Transverse colon (tissue), 4 donors: ENCODE data around the gene EEFSEC. TPM values are rescaled to one million over a fixed set of nuclear protein-coding genes. Genes with fewer than 3 reads are reported as not detected.

Source experiments
- DNase-seq: peaks from one replicate; pipeline ENCODE4 v3.0.0-alpha.2; 2019
- H3K27ac ChIP-seq, 4 donors: fragments of 200-600 bp; sonication (generic); 2 replicates each; pipeline ENCODE4 v1.5.1; 2016 to 2018; ENCODE audit warnings: inconsistent platforms in 4 of 4
- H3K27me3 ChIP-seq: fragments of 200-600 bp; sonication (generic); 2 replicates; pipeline ENCODE4 v1.5.1; 2017; ENCODE audit warnings: inconsistent platforms
- H3K36me3 ChIP-seq, 4 donors: fragments of 200-600 bp; sonication (generic); 2 replicates each; pipeline ENCODE4 v1.5.1; 2017 to 2019; ENCODE audit warnings: inconsistent platforms in 4 of 4
- H3K4me1 ChIP-seq, 4 donors: fragments of 200-600 bp; sonication (generic); 2 replicates each; pipeline ENCODE4 v1.5.1; 2017 to 2020; ENCODE audit warnings: inconsistent platforms in 4 of 4
- H3K4me3 ChIP-seq, 4 donors: fragments of 200-600 bp; sonication (generic); 1 replicate in 1 of 4; 2 replicates in 3 of 4; pipeline versions ENCODE4 v1.5.1 to v1.6.1; 2017 to 2019; ENCODE audit warnings: inconsistent platforms in 4 of 4
- H3K9me3 ChIP-seq, 2 donors: fragments of 200-600 bp; sonication (generic); 2 replicates each; pipeline ENCODE4 v1.5.1; 2017 to 2019; ENCODE audit warnings: inconsistent platforms in 2 of 2
- CTCF ChIP-seq, 5 experiments: fragments of 200-600 bp in 3 of 5; fragments of 450-650 bp in 2 of 5; sonication (generic) in 3 of 5; IDR thresholded peaks; 1 replicate in 2 of 5; 2 replicates in 3 of 5; pipeline ENCODE4 v1.5.1; 2016 to 2017; ENCODE audit warnings: antibody characterized with exemption in 5 of 5, inconsistent platforms in 3 of 5, mild to moderate bottlenecking in 2 of 5, moderate library complexity in 1 of 5
- EP300 ChIP-seq: sonication (generic); formaldehyde crosslinking; IDR thresholded peaks from one replicate; pipeline ENCODE4 v1.6.1; 2017; ENCODE audit warnings: antibody characterized with exemption, low read depth
- POLR2A ChIP-seq: fragments of 450-650 bp; IDR thresholded peaks from one replicate; pipeline ENCODE4 v1.6.1; 2016; ENCODE audit warnings: antibody characterized with exemption, mild to moderate bottlenecking, moderate library complexity
- POLR2AphosphoS5 ChIP-seq, 3 donors: sonication (generic); formaldehyde crosslinking; IDR thresholded peaks; one replicate each; pipeline ENCODE4 v1.6.1; 2016; ENCODE audit warnings: antibody characterized with exemption in 3 of 3
- WGBS, 2 donors: methylation state at CpG; one replicate each; pipeline ENCODE4 v1.1.5; 2018; ENCODE audit warnings: low coverage in 1 of 2; 5-methylcytosine and 5-hydroxymethylcytosine counted together
- in situ Hi-C, 4 donors: fragments of 200-750 bp; cut with MboI; loops; one replicate each; pipeline versions ENCODE4 v1.15.0 to v1.15.1; 2017; ENCODE audit warnings: low sequenced_read_pairs in 3 of 4, low pct_ligation_motif_present in 1 of 4, low pct_unique_long_range_greater_than_20kb in 1 of 4
- intact Hi-C: fragments of 100-400 bp; cut with DNase I; formaldehyde crosslinking; loops from one replicate; pipeline ENCODE4 v1.15.1; 2023; ENCODE audit warnings: low total_unique reads
- total RNA-seq, 4 donors: library from RNA; depleted of rRNA; stranded (reverse); fragments of >200 nt; gene quantifications; one replicate each; pipeline ENCODE4 v1.1.0, GENCODE V29; 2016

Gene EEFSEC
- total RNA-seq, 4 donors from 2014 or later: 10.3 to 16.8 (median 14.2) TPM

- no peak for DNase-seq
- no peak overlapping the region for H3K4me3 ChIP-seq
- WGBS, 2 donors: 97 to 100% methylated on average over 1 to 4 of the region's 4 CpGs
- H3K9me3 ChIP-seq: no peaks in the 10 kb centered on the region
- in situ Hi-C loops (no loop called here), intact Hi-C loops (no loop called here)
- TF ChIP-seq EP300 (no peak), POLR2A (no peak), CTCF (IDR thresholded peaks at IDR 0.05) (no peak), POLR2AphosphoS5 (IDR thresholded peaks at IDR 0.05) (no peak)
- H3K27ac ChIP-seq: no peak overlapping the region
- H3K4me1 ChIP-seq: no peaks in the 10 kb centered on the region
- peaks cover 4% of the 10 kb centered on the region for H3K27me3 ChIP-seq
- H3K36me3 ChIP-seq: no peaks in the 10 kb centered on the region
Observed at GRCh38 chr3:128143496-128143895, 9.8 kb upstream of the EEFSEC start.

GRCh38 chr3:128144512-128145187 lies 8.6 kb upstream of the EEFSEC start:
- no peaks in the 10 kb centered on the region for H3K9me3 ChIP-seq
- DNase-seq: no peak
- TF ChIP-seq CTCF (IDR thresholded peaks at IDR 0.05) (no peak), POLR2A (no peak), POLR2AphosphoS5 (IDR thresholded peaks at IDR 0.05) (no peak), EP300 (no peak)
- H3K36me3 ChIP-seq: no peaks in the 10 kb centered on the region
- H3K27me3 ChIP-seq: no peaks in the 10 kb centered on the region
- intact Hi-C loops (no loop called here), in situ Hi-C loops (no loop called here)
- H3K4me3 ChIP-seq: no peak overlapping the region
- H3K4me1 ChIP-seq: no peaks in the 10 kb centered on the region
- 69 to 73% methylated on average over 3 to 5 of the region's 5 CpGs for WGBS, 2 donors
- no peak overlapping the region for H3K27ac ChIP-seq

GRCh38 chr3:128145279-128145678 lies 8.0 kb upstream of the EEFSEC start:
- no peaks in the 10 kb centered on the region for H3K36me3 ChIP-seq
- no peak overlapping the region for H3K27ac ChIP-seq
- intact Hi-C loops: no loop called here
- no peaks in the 10 kb centered on the region for H3K27me3 ChIP-seq
- no peaks in the 10 kb centered on the region for H3K9me3 ChIP-seq
- 59 to 60% methylated on average over 1 to 6 of the region's 6 CpGs for WGBS, 2 donors
- no peak overlapping the region for H3K4me3 ChIP-seq
- in situ Hi-C loops: no loop called here
- peak; percentile 19 for DNase-seq
- no peaks in the 10 kb centered on the region for H3K4me1 ChIP-seq
- TF ChIP-seq CTCF (IDR thresholded peaks at IDR 0.05): no peak
- TF ChIP-seq EP300: no peak
- no peak for TF ChIP-seq POLR2A
- no peak for TF ChIP-seq POLR2AphosphoS5 (IDR thresholded peaks at IDR 0.05)

- intact Hi-C loops: no loop called here
- in situ Hi-C loops: no loop called here
- Histone ChIP-seq H3K9me3 (no peaks in the 10 kb centered on the region), H3K27me3 (no peaks in the 10 kb centered on the region), H3K27ac (no peak overlapping the region), H3K4me1 (no peaks in the 10 kb centered on the region), H3K36me3 (no peaks in the 10 kb centered on the region), H3K4me3 (no peak overlapping the region)
- TF ChIP-seq POLR2AphosphoS5 (IDR thresholded peaks at IDR 0.05) (no peak), POLR2A (no peak), EP300 (no peak), CTCF (IDR thresholded peaks at IDR 0.05) (no peak)
- DNase-seq: no peak
- WGBS, 2 donors: 90 to 93% methylated on average over 3 to 14 of the region's 14 CpGs
Observed at GRCh38 chr3:128146201-128146600, 7.1 kb upstream of the EEFSEC start.
